H1 (cell line): ENCODE results near the gene PPM1L. TPM values are rescaled to one million over a fixed set of nuclear protein-coding genes. Genes with fewer than 3 reads are reported as not detected.
A peak's percentile ranks its signal among the peaks of the same experiment; 100 is the strongest.

ENCODE experiments used
- CTCF ChIA-PET: fragments of 300-600 bp; sonication (Branson Sonifier 250); formaldehyde crosslinking; loops from one replicate; lab custom pipeline; 2021; ENCODE audit not compliant: partially characterized antibody; lab: Charles Lee
- POLR2A ChIA-PET: fragments of 300-600 bp; sonication (Branson Sonifier 250); formaldehyde crosslinking; loops from one replicate; lab custom pipeline; 2021; ENCODE audit warnings: inconsistent platforms; ENCODE audit not compliant: partially characterized antibody; lab: Charles Lee
- DNase-seq, 2 experiments: peaks; one replicate each; pipeline versions ENCODE4 v3.0.0 to v3.0.0-alpha.2; 2010 to 2022; ENCODE audit warnings: low spot score in 2 of 2, low read depth in 1 of 2, mixed read lengths in 1 of 2
- FAIRE-seq: peaks from 2 replicates; lab custom pipeline; 2011; peaks lifted over from hg19 to GRCh38; lab: Jason Lieb, UNC
- H2AFZ ChIP-seq: 2 replicates; pipeline ENCODE4 v1.8.1; 2012; ENCODE audit warnings: low read length, inconsistent platforms
- H2AK5ac ChIP-seq: 2 replicates; pipeline ENCODE4 v1.6.1; 2013; ENCODE audit warnings: low read depth, low read length
- H2BK120ac ChIP-seq: replicated peaks from 2 replicates; pipeline ENCODE3; 2013; ENCODE audit warnings: low read depth, low read length, inconsistent platforms
- H2BK12ac ChIP-seq: 2 replicates; pipeline ENCODE4 v1.6.1; 2013; ENCODE audit warnings: low read depth, low read length
- H2BK15ac ChIP-seq: 2 replicates; pipeline ENCODE4 v1.6.1; 2013; ENCODE audit warnings: low read length
- H2BK20ac ChIP-seq: 2 replicates; pipeline ENCODE4 v1.6.1; 2013; ENCODE audit warnings: low read length
- H2BK5ac ChIP-seq: 2 replicates; pipeline ENCODE4 v1.6.1; 2013; ENCODE audit warnings: low read depth, low read length
- H3K14ac ChIP-seq: 2 replicates; pipeline ENCODE4 v1.6.1; 2013; ENCODE audit warnings: inconsistent platforms; ENCODE audit not compliant: insufficient read length
- H3K18ac ChIP-seq: 2 replicates; pipeline ENCODE4 v1.6.1; 2013; ENCODE audit warnings: low read length; ENCODE audit errors: extremely low read depth
- H3K23ac ChIP-seq: 2 replicates; pipeline ENCODE4 v1.6.1; 2013; ENCODE audit warnings: inconsistent platforms; ENCODE audit not compliant: insufficient read length
- H3K23me2 ChIP-seq: 2 replicates; pipeline ENCODE4 v1.6.1; 2013; ENCODE audit warnings: low read depth, low read length
- H3K27ac ChIP-seq: 2 replicates; pipeline ENCODE4 v1.6.1; 2011; ENCODE audit warnings: low read depth, low read length, inconsistent platforms
- H3K27me3 ChIP-seq, 4 experiments: replicated peaks in 1 of 4; 1 replicate in 1 of 4; 2 replicates in 3 of 4; pipeline versions ENCODE4 v1.6.1 to v1.8.1; 2011 to 2013; ENCODE audit warnings: low read length in 3 of 4, mild to moderate bottlenecking in 3 of 4, inconsistent platforms in 2 of 4, mixed read lengths in 2 of 4, moderate library complexity in 1 of 4; ENCODE audit not compliant: control insufficient read depth in 3 of 4, insufficient read depth in 3 of 4; ENCODE audit errors: extremely low read depth in 1 of 4
- H3K36me3 ChIP-seq, 4 experiments: 2 replicates each; pipeline versions ENCODE4 v1.6.1 to v1.8.1; 2011 to 2013; ENCODE audit warnings: mild to moderate bottlenecking in 4 of 4, low read length in 3 of 4, moderate library complexity in 2 of 4, control low read depth in 1 of 4, inconsistent platforms in 1 of 4; ENCODE audit not compliant: insufficient read depth in 4 of 4, control insufficient read depth in 2 of 4
- H3K4ac ChIP-seq: replicated peaks from 2 replicates; pipeline ENCODE3; 2013; ENCODE audit warnings: low read length, low read depth, mixed read lengths, inconsistent platforms; ENCODE audit not compliant: insufficient read length
- H3K4me1 ChIP-seq, 4 experiments: replicated peaks in 1 of 4; 1 replicate in 1 of 4; 2 replicates in 3 of 4; pipeline versions ENCODE4 v1.6.1 to v1.8.1; 2011 to 2013; ENCODE audit warnings: low read length in 3 of 4, inconsistent platforms in 2 of 4, mixed read lengths in 1 of 4; ENCODE audit not compliant: insufficient read depth in 4 of 4, control insufficient read depth in 3 of 4
- H3K4me2 ChIP-seq, 2 experiments: 2 replicates each; pipeline versions ENCODE4 v1.6.1 to v1.8.1; 2011 to 2013; ENCODE audit warnings: low read depth in 2 of 2, low read length in 2 of 2, control low read depth in 1 of 2, inconsistent platforms in 1 of 2, mild to moderate bottlenecking in 1 of 2; ENCODE audit not compliant: insufficient read depth in 1 of 2
- H3K4me3 ChIP-seq, 4 experiments: fragments of 200-600, 300-600 bp in 1 of 4; sonication (generic), shearing (Covaris generic), sonication (Bioruptor Twin) in 1 of 4; 2 replicates each; pipeline versions ENCODE4 v1.5.1 to v1.8.1; 2011 to 2016; ENCODE audit warnings: low read length in 4 of 4, low read depth in 3 of 4, control low read depth in 2 of 4, inconsistent platforms in 2 of 4, mild to moderate bottlenecking in 2 of 4, mixed read lengths in 1 of 4, moderate library complexity in 1 of 4; ENCODE audit not compliant: insufficient read depth in 2 of 4; ENCODE audit errors: extremely low read depth in 1 of 4
- H3K56ac ChIP-seq: replicated peaks from 2 replicates; pipeline ENCODE3; 2013; ENCODE audit warnings: low read depth, mild to moderate bottlenecking, mixed read lengths, low read length, inconsistent platforms; ENCODE audit not compliant: insufficient read length
- H3K79me1 ChIP-seq: 2 replicates; pipeline ENCODE4 v1.6.1; 2013; ENCODE audit warnings: low read depth, low read length, control low read depth
- H3K79me2 ChIP-seq, 2 experiments: 2 replicates each; pipeline versions ENCODE4 v1.6.1 to v1.8.1; 2012 to 2013; ENCODE audit warnings: low read length in 2 of 2, mild to moderate bottlenecking in 2 of 2, inconsistent platforms in 1 of 2; ENCODE audit not compliant: insufficient read depth in 2 of 2, control insufficient read depth in 1 of 2
- H3K9ac ChIP-seq, 4 experiments: replicated peaks in 1 of 4; 1 replicate in 1 of 4; 2 replicates in 3 of 4; pipeline versions ENCODE4 v1.6.1 to v1.8.1; 2011 to 2013; ENCODE audit warnings: low read depth in 3 of 4, low read length in 3 of 4, control low read depth in 2 of 4, mild to moderate bottlenecking in 2 of 4, moderate library complexity in 2 of 4, inconsistent platforms in 1 of 4; ENCODE audit errors: extremely low read depth in 1 of 4
- H3K9me3 ChIP-seq, 2 experiments: 2 replicates each; pipeline versions ENCODE4 v1.6.1 to v1.8.1; 2012 to 2013; ENCODE audit warnings: mild to moderate bottlenecking in 2 of 2, moderate library complexity in 2 of 2, control low read depth in 1 of 2, inconsistent platforms in 1 of 2, low read depth in 1 of 2, low read length in 1 of 2, mixed read lengths in 1 of 2; ENCODE audit not compliant: insufficient read depth in 2 of 2
- H4K20me1 ChIP-seq, 2 experiments: replicated peaks in 1 of 2; 2 replicates each; pipeline versions ENCODE3 to v1.8.1; 2011 to 2013; ENCODE audit warnings: inconsistent platforms in 2 of 2, low read length in 2 of 2, mild to moderate bottlenecking in 1 of 2; ENCODE audit not compliant: insufficient read depth in 2 of 2, control insufficient read depth in 1 of 2
- H4K5ac ChIP-seq: 2 replicates; pipeline ENCODE4 v1.6.1; 2013; ENCODE audit warnings: low read length, low read depth, mixed read lengths, inconsistent platforms; ENCODE audit not compliant: insufficient read length
- H4K8ac ChIP-seq: 2 replicates; pipeline ENCODE4 v1.8.0; 2013; ENCODE audit warnings: mild to moderate bottlenecking, moderate library complexity, low read length, inconsistent platforms; ENCODE audit not compliant: insufficient read depth; ENCODE audit errors: extremely low read depth
- H4K91ac ChIP-seq: replicated peaks from 2 replicates; pipeline ENCODE3; 2013; ENCODE audit warnings: low read length, mixed read lengths, inconsistent platforms; ENCODE audit not compliant: insufficient read length
- ASH2L ChIP-seq: fragments of 200-600, 300-600 bp; sonication (generic); IDR thresholded peaks from one replicate; pipeline ENCODE4 v1.7.1; 2017; ENCODE audit warnings: low read length
- ATF3 ChIP-seq: IDR thresholded peaks from 2 replicates; pipeline ENCODE4 v1.6.1; 2011; ENCODE audit warnings: low read depth, mild to moderate bottlenecking, low read length; ENCODE audit not compliant: insufficient read depth
- BRCA1 ChIP-seq: IDR thresholded peaks from 2 replicates; pipeline ENCODE4 v1.6.1; 2012; ENCODE audit warnings: low read depth, low read length, improper control_type of control experiment
- CTBP2 ChIP-seq: IDR thresholded peaks from 2 replicates; pipeline ENCODE4 v1.7.0; 2011; ENCODE audit warnings: borderline replicate concordance, mild to moderate bottlenecking, moderate library complexity, mixed read lengths, low read length; ENCODE audit not compliant: insufficient read depth, insufficient read length
- KDM4A ChIP-seq: IDR thresholded peaks from one replicate; pipeline ENCODE4 v1.7.1; 2012; ENCODE audit warnings: low read depth, mild to moderate bottlenecking, moderate library complexity, low read length, inconsistent platforms; ENCODE audit not compliant: severe bottlenecking
- KDM5A ChIP-seq: fragments of 200-600 bp; IDR thresholded peaks from 2 replicates; pipeline ENCODE4 v1.7.1; 2012; ENCODE audit warnings: mild to moderate bottlenecking, low read length, inconsistent platforms, mixed read lengths
- NANOG ChIP-seq: IDR thresholded peaks from 2 replicates; pipeline ENCODE4 v1.6.1; 2011; ENCODE audit warnings: low read length, low read depth, mild to moderate bottlenecking, inconsistent platforms; ENCODE audit not compliant: insufficient read depth, poor library complexity, severe bottlenecking
- NRF1 ChIP-seq: IDR thresholded peaks from 2 replicates; pipeline ENCODE4 v1.6.1; 2011; ENCODE audit warnings: mild to moderate bottlenecking, low read depth, low read length, improper control_type of control experiment
- PHF8 ChIP-seq: fragments of 200-600 bp; sonication (generic); conservative IDR thresholded peaks from 2 replicates; pipeline ENCODE4 v1.7.1; 2012; ENCODE audit warnings: low read depth, mild to moderate bottlenecking, inconsistent platforms, low read length, moderate library complexity
- RBBP5 ChIP-seq: IDR thresholded peaks from 2 replicates; pipeline ENCODE4 v1.7.1; 2012; ENCODE audit warnings: low read depth, mild to moderate bottlenecking, inconsistent platforms, low read length, moderate library complexity, borderline replicate concordance
- WGBS, 2 experiments: shearing (Covaris generic) in 1 of 2; methylation state at CpG; one replicate each; pipeline versions ENCODE4 v1.1.6 to v1.1.7; 2013 to 2015; ENCODE audit warnings: low lambda C conversion rate in 2 of 2, mixed read lengths in 2 of 2, inconsistent platforms in 1 of 2, low coverage in 1 of 2, missing lambda C conversion rate in 1 of 2; ENCODE audit not compliant: insufficient replicate concordance in 2 of 2, insufficient coverage in 1 of 2, insufficient read length in 1 of 2; ENCODE audit errors: extremely low coverage in 1 of 2, missing lambda C conversion rate in 1 of 2; 5-methylcytosine and 5-hydroxymethylcytosine counted together
- polyA plus RNA-seq, 7 experiments: library from polyadenylated mRNA; depleted of rRNA in 3 of 7; stranded (reverse) in 5 of 7; unstranded in 2 of 7; fragments of >200 nt in 5 of 7; fragments of 200-250 nt in 2 of 7; gene quantifications; 1 replicate in 5 of 7; 2 replicates in 1 of 7; 4 replicates in 1 of 7; pipeline versions ENCODE4 v1.2.1 to v1.2.3, GENCODE V29; 2011 to 2013; ENCODE audit warnings: missing spikeins in 2 of 7, mixed read lengths in 2 of 7
- total RNA-seq: library from RNA; stranded (reverse); fragmentation: NEBNext Ultra II Directional; extraction: Animal tissue kit (Norgen Biotek cat#: 25700); gene quantifications from 2 replicates; pipeline ENCODE4 v1.2.1, GENCODE V29; 2021
- TF ChIP-seq, protein P1 (sequence below): IDR thresholded peaks from 2 replicates; pipeline ENCODE4 v1.6.1; 2012; ENCODE audit warnings: low read length, inconsistent platforms

The PPM1L gene
- total and polyA plus RNA-seq, 2 of the 8 experiments (the other 6 are each of a cell fraction or from before 2014, with no cell fraction given) = 2.8 to 18.1 TPM

DNA sequence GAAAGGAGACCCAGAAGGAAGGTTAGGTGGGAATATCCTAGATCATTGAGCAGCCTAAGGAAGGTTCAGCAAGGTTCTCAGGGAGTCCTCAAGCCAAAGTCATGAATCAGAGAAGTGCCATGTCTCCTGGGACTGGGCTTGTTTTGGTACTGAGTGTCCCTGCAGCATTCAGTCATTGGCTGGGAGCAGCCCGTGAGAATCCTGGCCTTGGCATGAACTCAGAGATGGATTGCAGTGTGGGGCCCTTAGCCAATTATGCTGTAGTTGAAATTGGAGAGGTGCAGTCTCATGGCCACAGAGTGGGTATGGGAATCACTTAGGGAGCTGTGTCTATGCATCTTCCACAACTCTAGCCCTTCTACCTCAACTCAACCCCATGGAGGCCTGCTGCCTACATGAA, 17.0 kb upstream of the PPM1L start:
- Histone ChIP-seq H4K91ac (no peak overlapping the region), H4K20me1 (no peaks in the 10 kb centered on the region), H3K4me1 (no peaks in the 10 kb centered on the region), H3K36me3 (no peaks in the 10 kb centered on the region), H2BK12ac (no peak overlapping the region), H3K79me2 (no peaks in the 10 kb centered on the region), H3K4me3 (no peak overlapping the region), H3K56ac (no peak overlapping the region), H4K8ac (no peak overlapping the region), H3K4ac (no peak overlapping the region), H3K23me2 (no peaks in the 10 kb centered on the region), H2BK20ac (no peak overlapping the region), H2BK5ac (no peak overlapping the region), H2AK5ac (no peak overlapping the region), H2AFZ (0 out of 2 replicates have a peak overlapping the region, but pooled peaks have one; percentile 23), H3K27me3 (no peaks in the 10 kb centered on the region), H2BK15ac (no peak overlapping the region; the same call in 1 of the 2 replicates), H3K27ac (no peak overlapping the region), H3K9me3 (no peaks in the 10 kb centered on the region), H3K23ac (no peak overlapping the region), H2BK120ac (no peak overlapping the region), H3K4me2 (no peak overlapping the region), H4K5ac (no peak overlapping the region), H3K79me1 (no peaks in the 10 kb centered on the region), H3K18ac (no peak overlapping the region), H3K14ac (no peak overlapping the region), H3K9ac (no peak overlapping the region)
- ChIA-PET POLR2A (no interaction called here), CTCF (no interaction called here)
- no peak for FAIRE-seq
- WGBS, 2 experiments = 100% methylated on average over 1 of the region's 1 CpG; no CpG with 5 or more reads in 1 of the 2 experiments
- no peak for DNase-seq
- TF ChIP-seq BRCA1 (no peak), NRF1 (no peak), CTBP2 (no peak), RBBP5 (no peak), NANOG (no peak), ASH2L (no peak), KDM5A (no peak), PHF8 (no peak), ATF3 (no peak), KDM4A (no peak)
- TF ChIP-seq, protein P1, sequence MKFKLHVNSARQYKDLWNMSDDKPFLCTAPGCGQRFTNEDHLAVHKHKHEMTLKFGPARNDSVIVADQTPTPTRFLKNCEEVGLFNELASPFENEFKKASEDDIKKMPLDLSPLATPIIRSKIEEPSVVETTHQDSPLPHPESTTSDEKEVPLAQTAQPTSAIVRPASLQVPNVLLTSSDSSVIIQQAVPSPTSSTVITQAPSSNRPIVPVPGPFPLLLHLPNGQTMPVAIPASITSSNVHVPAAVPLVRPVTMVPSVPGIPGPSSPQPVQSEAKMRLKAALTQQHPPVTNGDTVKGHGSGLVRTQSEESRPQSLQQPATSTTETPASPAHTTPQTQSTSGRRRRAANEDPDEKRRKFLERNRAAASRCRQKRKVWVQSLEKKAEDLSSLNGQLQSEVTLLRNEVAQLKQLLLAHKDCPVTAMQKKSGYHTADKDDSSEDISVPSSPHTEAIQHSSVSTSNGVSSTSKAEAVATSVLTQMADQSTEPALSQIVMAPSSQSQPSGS = no peak
